GM13976 (cell line): Measurements from ENCODE around the gene NELL2.

Experiments
- DNase-seq: peaks from one replicate; pipeline ENCODE4 v3.0.0; 2012; ENCODE audit warnings: low spot score
- CTCF ChIP-seq: IDR thresholded peaks from 2 replicates; pipeline ENCODE4 v1.5.1; 2012; ENCODE audit warnings: borderline replicate concordance, mild to moderate bottlenecking; ENCODE audit not compliant: insufficient read depth; ENCODE audit errors: extremely low read depth, missing control alignments, control extremely low read depth
- in situ Hi-C: fragments of 300-500 bp; cut with MboI; formaldehyde crosslinking; loops from one replicate; pipeline ENCODE4 v1.12.0; 2022; ENCODE audit warnings: low sequenced_read_pairs, mixed read lengths, inconsistent platforms; ENCODE audit not compliant: unreplicated experiment

NELL2 gene

GRCh38 chr12:44497044-44497443 lies 379.1 kb downstream of the NELL2 start:
- DNase-seq, result no peak
- in situ Hi-C loops, result no loop called here
- TF ChIP-seq CTCF, result peak; percentile 9

GRCh38 chr12:44490181-44490580 lies 385.9 kb downstream of the NELL2 start:
- TF ChIP-seq CTCF, result no peak

GRCh38 chr12:44488180-44488579 lies 387.9 kb downstream of the NELL2 start:
- in situ Hi-C loops, result no loop called here
- no peak for TF ChIP-seq CTCF
- DNase-seq, result no peak

More at GRCh38 chr12:44490181-44490580, 385.9 kb downstream of the NELL2 start:
- in situ Hi-C loops, result no loop called here
- no peak for DNase-seq

- in situ Hi-C loops, result no loop called here
- no peak for TF ChIP-seq CTCF
- DNase-seq, result no peak
Observed at GRCh38 chr12:44484862-44485261, 391.3 kb downstream of the NELL2 start.

- no peak for TF ChIP-seq CTCF
- no peak for DNase-seq
- in situ Hi-C loops, result no loop called here
Observed at GRCh38 chr12:44477331-44477980, 398.7 kb downstream of the NELL2 start.

- in situ Hi-C loops, result no loop called here
Observed at GRCh38 chr12:44476683-44477082, 399.4 kb downstream of the NELL2 start.

More at GRCh38 chr12:44476683-44477082, 399.4 kb downstream of the NELL2 start:
- TF ChIP-seq CTCF, result no peak
- no peak for DNase-seq
